ENCODE measurements around the gene GBE1.
"Not testable (repeated sequence)": the region's sequence is repeated elsewhere in the genome, so short reads cannot be mapped to it uniquely, and the experiment has no call there.

GBE1 gene

GRCh38 chr3:81753416-81754027 is 7.9 kb downstream of the GBE1 start:
- DNase-seq (ENCODE audit: low read depth in 2 of 2): no peak

- no peak for DNase-seq (ENCODE audit: low read depth in 2 of 2)
These were observed 8.8 kb downstream of the GBE1 start for GRCh38 chr3:81752604-81753003.

GRCh38 chr3:81749265-81749664 is 12.2 kb downstream of the GBE1 start:
- DNase-seq (ENCODE audit: low read depth in 2 of 2): no peak

DNA sequence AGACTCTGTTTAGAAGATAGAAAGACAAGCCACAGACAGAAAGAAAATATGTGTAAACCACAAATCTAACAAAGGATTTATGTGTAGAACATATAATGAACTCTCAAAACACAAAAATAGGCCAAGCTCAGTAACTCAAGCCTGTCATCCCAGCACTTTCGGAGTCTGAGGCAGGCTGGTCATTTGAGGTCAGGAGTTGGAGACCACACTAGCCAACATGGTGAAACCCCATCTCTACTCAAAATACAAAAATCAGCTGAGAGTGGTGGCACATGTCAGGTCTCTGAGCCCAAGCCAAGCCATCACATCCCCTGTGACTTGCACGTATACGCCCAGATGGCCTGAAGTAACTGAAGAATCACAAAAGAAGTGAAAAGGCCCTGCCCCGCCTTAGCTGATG is 14.2 kb downstream of the GBE1 start:
- DNase-seq (ENCODE audit: low read depth in 2 of 2): not testable (repeated sequence)

DNA sequence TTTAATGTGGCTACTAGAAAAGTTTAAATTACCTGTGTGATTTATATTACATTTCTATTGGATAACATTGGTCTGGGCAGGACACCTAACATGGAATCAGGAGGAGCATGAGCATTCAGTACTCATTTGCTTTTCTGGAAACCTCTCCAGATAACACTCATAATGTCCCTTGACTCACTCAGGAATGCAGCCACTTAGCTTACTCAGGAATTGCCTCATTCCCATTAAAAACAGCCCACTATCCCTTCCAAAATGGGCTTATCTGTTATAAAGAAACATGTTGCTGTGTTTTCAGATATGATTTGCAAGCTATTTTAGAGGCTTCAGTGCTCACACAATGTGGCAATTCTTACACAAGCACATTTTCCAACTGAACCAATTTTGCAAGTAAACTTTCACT is 17.1 kb downstream of the GBE1 start:
- DNase-seq (ENCODE audit: low read depth in 2 of 2): no peak

DNA sequence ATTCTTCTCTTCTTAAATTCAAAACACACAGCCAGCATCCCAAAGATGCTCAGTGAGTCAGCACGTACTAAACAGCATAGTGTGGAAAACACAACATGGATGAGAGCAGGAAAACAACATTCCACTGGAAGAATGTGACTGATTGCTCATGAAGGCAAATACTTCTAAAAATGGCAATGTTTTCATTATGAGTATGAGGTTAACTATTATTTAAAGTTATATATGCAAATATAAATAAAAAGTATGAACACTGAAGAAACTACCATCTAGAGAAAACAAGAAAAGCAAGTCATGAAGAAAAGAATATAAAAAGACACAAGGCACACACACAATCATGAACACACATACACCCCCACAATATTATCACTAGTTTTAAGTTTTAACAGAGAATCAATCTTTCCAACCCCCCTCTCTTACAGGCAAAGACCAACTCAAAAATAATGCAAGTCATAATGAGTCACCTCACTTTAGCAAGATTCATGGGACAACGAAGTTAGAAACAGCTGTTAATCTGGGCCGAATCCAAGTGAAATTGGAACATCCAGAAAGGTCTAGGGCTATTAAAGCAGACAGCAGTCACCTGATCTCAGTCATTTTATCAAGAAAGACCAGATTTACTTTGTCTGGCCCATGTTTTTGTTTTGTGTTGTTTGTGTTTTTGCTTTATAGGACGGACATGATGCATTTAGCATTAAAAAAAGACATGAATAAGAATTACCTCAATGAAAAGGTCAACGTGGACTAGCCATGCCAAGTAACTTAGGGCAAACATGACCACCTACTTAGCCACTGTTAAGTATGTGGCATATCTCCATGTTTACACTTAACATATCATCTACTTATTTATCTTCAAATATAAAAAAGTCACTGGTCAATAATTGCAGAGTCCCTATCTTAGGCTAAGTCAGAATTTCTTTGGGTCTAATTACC is 18.1 kb downstream of the GBE1 start:
- no peak for DNase-seq (ENCODE audit: low read depth in 2 of 2)

- no peak for DNase-seq (ENCODE audit: low read depth in 2 of 2)
These were observed 18.9 kb downstream of the GBE1 start for GRCh38 chr3:81742581-81742980.

GRCh38 chr3:81741216-81741615 is 20.2 kb downstream of the GBE1 start:
- DNase-seq (ENCODE audit: low read depth in 2 of 2): no peak

GRCh38 chr3:81740731-81741130 is 20.7 kb downstream of the GBE1 start:
- DNase-seq (ENCODE audit: low read depth in 2 of 2): no peak

DNA sequence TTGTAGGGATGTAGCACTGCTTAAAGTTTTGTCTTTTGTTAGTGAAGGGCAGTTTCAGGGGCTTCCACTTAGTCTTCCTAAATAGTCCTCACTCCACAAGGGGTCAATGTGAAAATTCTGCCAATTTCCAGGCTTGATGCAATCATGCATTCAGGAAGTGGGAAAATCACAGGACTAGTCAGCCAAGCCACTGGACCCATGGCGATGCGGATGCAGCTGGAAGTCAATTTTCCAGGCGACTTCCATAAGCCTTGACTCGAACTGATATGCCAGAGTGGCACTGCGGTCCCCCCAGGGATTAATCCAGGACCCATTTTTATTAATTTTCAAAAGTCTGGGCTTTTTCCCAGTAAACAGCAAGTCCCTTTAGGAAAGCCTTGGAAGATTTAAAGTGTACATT is 26.1 kb downstream of the GBE1 start:
- no peak for DNase-seq (ENCODE audit: low read depth in 2 of 2)

- DNase-seq (ENCODE audit: low read depth in 2 of 2): no peak
These were observed 26.7 kb downstream of the GBE1 start for GRCh38 chr3:81734742-81735141.

GRCh38 chr3:81732642-81733041 is 28.8 kb downstream of the GBE1 start:
- DNase-seq (ENCODE audit: low read depth in 2 of 2): no peak

DNA sequence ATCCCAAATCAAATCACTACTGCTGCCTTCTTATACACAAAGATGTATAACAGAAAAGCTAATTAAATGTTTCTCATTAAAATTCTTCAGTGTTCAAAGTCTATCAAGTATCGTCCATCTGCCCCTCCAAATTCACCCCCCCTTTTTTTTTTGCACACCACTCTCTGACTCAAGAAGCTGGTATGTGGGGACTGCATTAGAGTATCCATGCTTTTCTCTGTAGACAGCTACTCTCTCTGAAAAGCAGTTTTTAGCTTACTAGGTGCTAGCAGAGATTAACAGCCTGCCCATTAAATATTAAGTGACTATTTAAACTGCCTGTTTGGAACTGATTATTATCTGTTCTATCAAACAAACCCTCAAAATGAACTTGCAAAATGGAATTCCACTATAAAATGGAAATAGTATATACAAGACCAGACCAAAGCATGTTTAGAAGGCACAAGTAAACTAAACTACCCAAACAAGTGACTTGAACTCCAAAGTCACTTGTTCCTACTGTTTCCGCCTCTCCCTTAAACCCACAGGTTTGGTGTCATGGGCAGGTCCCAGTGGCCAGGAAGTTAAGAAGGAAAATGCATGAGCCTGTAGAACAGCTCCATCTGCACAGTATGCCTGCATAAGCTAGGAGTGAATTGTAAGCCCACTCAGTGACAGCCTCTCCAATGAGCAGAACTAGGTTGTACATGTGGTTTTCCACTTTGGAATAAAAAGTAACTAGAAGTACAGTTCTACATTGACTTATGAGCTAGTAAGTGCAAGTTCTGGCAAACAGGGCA is 32.5 kb downstream of the GBE1 start:
- DNase-seq (ENCODE audit: low read depth in 2 of 2): no peak

DNA sequence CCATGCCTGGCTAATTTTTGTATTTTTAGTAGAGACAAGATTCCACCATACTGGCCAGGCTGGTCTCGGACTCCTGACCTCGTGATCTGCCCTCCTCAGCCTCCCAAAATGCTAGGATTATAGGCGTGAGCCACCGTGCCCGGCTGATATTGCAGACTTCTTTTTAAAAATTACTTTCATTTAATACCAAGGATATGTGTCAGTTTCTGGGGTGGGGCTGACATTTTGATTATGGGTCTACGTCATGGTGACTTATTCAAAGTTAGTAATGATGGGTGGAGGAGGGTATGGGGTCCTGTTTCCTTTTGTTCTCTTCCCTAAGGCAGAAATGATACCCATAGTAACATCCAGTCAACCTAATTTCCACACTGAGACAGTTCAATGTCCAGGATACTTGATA is 34.7 kb downstream of the GBE1 start:
- DNase-seq (ENCODE audit: low read depth in 2 of 2): no peak

- DNase-seq (ENCODE audit: low read depth in 2 of 2): no peak
These were observed 35.3 kb downstream of the GBE1 start for GRCh38 chr3:81726132-81726531.

- no peak for DNase-seq (ENCODE audit: low read depth in 2 of 2)
These were observed 37.6 kb downstream of the GBE1 start for GRCh38 chr3:81723732-81724313.

DNA sequence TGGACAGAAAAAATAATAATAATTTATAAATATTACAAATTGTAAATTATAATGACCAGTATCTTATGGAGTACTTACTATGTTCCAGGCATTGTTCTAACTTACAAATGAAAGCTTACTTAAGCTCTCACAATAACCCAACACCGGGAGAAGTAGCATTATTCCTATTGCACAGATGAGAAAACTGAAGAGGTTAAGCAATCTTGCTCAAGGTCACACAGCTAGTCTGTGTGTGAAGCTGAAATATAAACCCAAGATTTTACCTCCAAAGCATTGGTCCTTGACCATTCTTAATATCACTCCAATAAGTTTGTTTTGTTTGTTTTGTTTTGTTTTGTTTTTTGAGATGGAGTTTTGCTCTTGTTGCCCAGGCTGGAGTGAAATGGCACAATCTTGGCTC is 43.1 kb downstream of the GBE1 start:
- no peak for DNase-seq (ENCODE audit: low read depth in 2 of 2)

- DNase-seq (ENCODE audit: low read depth in 2 of 2): no peak
These were observed 44.5 kb downstream of the GBE1 start for GRCh38 chr3:81716870-81717509.

DNA sequence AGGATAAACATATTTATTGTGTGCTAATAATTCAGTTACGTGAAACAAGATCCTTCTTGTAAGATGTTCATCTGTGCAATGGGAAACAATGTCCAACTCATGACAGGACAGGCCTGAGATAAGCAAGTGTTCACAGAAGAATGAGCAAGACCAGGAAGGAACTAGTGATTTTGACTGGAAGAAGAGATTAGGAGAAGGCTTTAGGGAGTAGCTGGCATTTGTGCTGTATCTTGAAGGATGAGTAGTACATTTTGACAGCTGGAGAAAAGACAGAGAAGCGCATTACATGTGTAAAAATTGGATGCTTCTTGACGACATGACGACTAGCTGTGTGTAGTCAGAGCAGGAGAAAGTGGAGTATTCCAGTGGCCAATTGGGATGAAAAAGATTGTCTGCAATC is 48.4 kb downstream of the GBE1 start:
- DNase-seq (ENCODE audit: low read depth in 2 of 2): no peak

GRCh38 chr3:81709606-81710005 is 51.8 kb downstream of the GBE1 start:
- no peak for DNase-seq (ENCODE audit: low read depth in 2 of 2)

- no peak for DNase-seq (ENCODE audit: low read depth in 2 of 2)
These were observed 53.4 kb downstream of the GBE1 start for GRCh38 chr3:81707996-81708395.

DNA sequence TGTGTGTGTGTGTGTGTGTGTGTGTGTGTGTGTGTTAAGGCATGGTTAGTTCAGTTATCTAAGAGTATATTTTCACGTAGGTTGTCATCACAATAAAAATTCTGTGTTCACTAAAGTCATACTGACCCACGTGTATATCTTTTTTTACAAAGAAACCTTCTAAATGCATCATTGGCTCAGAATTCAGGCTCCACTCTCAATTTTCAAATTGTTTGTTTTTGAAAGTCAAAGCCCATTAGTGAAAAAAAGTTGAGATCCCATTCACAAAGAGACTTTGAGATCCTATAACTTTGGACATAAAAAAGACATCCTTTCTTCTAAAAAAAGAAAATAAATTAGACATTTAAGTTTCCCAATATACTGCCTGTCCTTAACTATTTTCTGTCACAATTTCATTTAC is 59.3 kb downstream of the GBE1 start:
- DNase-seq (ENCODE audit: low read depth in 2 of 2): no peak
